ENCODE data around the gene PCNX3. TPM values are rescaled to one million over a fixed set of nuclear protein-coding genes. Genes with fewer than 3 reads are reported as not detected.

Gene PCNX3
- total and polyA plus RNA-seq, 2 of the 4 experiments (the other 2 are of a cell fraction), result 5.6 to 33.2 TPM

DNA sequence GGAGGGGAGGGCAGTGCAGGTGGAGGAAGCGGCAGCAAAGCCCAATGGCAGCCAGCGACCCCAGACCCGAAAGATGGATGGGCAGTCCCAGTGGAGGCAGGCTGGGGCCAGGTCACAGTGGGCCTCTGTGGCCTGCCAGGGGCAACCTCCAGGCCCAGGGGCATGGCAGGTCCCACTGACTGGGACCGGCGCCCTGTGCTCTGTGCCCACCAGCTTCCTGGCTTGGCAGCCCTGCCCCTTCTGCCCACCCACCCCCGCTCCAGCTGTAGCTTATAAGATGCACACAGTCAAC is 15.7 kb upstream of the PCNX3 start:
- CTCF ChIA-PET, result no interaction called here
- Histone ChIP-seq H3K18ac (ENCODE audit: low read depth, low read length) (no peak overlapping the region), H2BK120ac (ENCODE audit: low read depth, low read length) (no peak overlapping the region), H3K4me2 (ENCODE audit: low read depth, low read length) (no peak overlapping the region), H3K27ac (ENCODE audit: insufficient read depth, low read length) (no peak overlapping the region), H2AK5ac (ENCODE audit: low read depth, low read length) (no peak overlapping the region), H4K5ac (ENCODE audit: low read depth, low read length) (no peak overlapping the region), H3K36me3 (ENCODE audit: control insufficient read depth, insufficient read depth, low read length) (peaks cover 42% of the 10 kb centered on the region), H3K9me1 (ENCODE audit: insufficient read depth, low read length) (no peaks in the 10 kb centered on the region), H3K9ac (ENCODE audit: low read depth, low read length) (no peak overlapping the region), H2BK20ac (ENCODE audit: low read depth, low read length) (no peak overlapping the region), H3K23ac (ENCODE audit: low read depth, low read length) (no peak overlapping the region), H4K91ac (ENCODE audit: insufficient read depth, low read depth, low read length) (no peak overlapping the region), H3K79me1 (ENCODE audit: low read depth in 1 of 2, low read length in 2 of 2) (0 out of 4 replicates have a peak, but pooled peaks cover 0 to 3% of the 10 kb centered on the region in 2 experiments), H3K27me3 (ENCODE audit: control insufficient read depth, insufficient read depth, low read length) (no peaks in the 10 kb centered on the region), H2AK9ac (replicated peaks; ENCODE audit: low read depth, low read length, poor library complexity) (no peak overlapping the region), H3K9me3 (ENCODE audit: control insufficient read depth, insufficient read depth, low read length) (no peaks in the 10 kb centered on the region), H3K4me1 (ENCODE audit: control insufficient read depth, insufficient read depth, low read length) (no peaks in the 10 kb centered on the region), H3K56ac (ENCODE audit: extremely low read depth, insufficient read depth, low read length) (no peak overlapping the region), H4K20me1 (ENCODE audit: insufficient read depth, low read length) (peaks cover 4% of the 10 kb centered on the region; the same call in 1 of the 2 replicates), H4K8ac (ENCODE audit: low read depth in 2 of 2, low read length in 2 of 2) (no peak overlapping the region), H3K4ac (ENCODE audit: low read depth, low read length) (no peak overlapping the region), H2BK15ac (ENCODE audit: low read depth, low read length) (no peak overlapping the region), H3K14ac (replicated peaks; ENCODE audit: low read depth, low read length) (no peak overlapping the region), H2BK5ac (ENCODE audit: low read depth, low read length, poor library complexity, severe bottlenecking) (no peak overlapping the region), H2AFZ (replicated peaks; ENCODE audit: low read length, poor library complexity) (peak overlapping the region; percentile 21), H3K4me3 (ENCODE audit: insufficient read depth, low read depth, low read length) (no peak overlapping the region)
- ATAC-seq (ENCODE audit: low read depth), result no peak
- dilution Hi-C loops (cut with HindIII; ENCODE audit: low sequenced_read_pairs, unreplicated experiment) (no loop called here), intact Hi-C loops (cut with micrococcal nuclease) (no loop called here), in situ Hi-C loops (cut with MboI; ENCODE audit: low sequenced_read_pairs) (no loop called here)
- POLR2A ChIA-PET (ENCODE audit: unreplicated experiment), result no interaction called here
- WGBS, 2 experiments (ENCODE audit: extremely low coverage in 2 of 2, insufficient read length in 1 of 2), result no CpG with 5 or more reads among the region's 6 CpGs
- no TSS peak for BruUV-seq (replicated peaks)
- DNase-seq, result no peak
- no peak for TF ChIP-seq POLR2A (IDR thresholded peaks at IDR 0.05; ENCODE audit: low read depth, low read length)
- TF ChIP-seq, protein P1, sequence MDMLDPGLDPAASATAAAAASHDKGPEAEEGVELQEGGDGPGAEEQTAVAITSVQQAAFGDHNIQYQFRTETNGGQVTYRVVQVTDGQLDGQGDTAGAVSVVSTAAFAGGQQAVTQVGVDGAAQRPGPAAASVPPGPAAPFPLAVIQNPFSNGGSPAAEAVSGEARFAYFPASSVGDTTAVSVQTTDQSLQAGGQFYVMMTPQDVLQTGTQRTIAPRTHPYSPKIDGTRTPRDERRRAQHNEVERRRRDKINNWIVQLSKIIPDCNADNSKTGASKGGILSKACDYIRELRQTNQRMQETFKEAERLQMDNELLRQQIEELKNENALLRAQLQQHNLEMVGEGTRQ (IDR thresholded peaks at IDR 0.05; ENCODE audit: low read depth, low read length), result no peak
